Heart left ventricle (tissue), 16 donors: ENCODE results near the gene ACKR1. TPM values are rescaled to one million over a fixed set of nuclear protein-coding genes. Genes with fewer than 3 reads are reported as not detected.

Experiments
- ATAC-seq, 4 donors: fragments of 200-7000 bp; cut with Tn5 transposase; one replicate each; pipeline ENCODE4 v1.9.1; 2020 to 2022; ENCODE audit warnings: moderate library complexity in 4 of 4, mild to moderate bottlenecking in 3 of 4, moderate number of reproducible peaks in 1 of 4
- DNase-seq, 5 donors: peaks; one replicate each; pipeline ENCODE4 v3.0.0-alpha.2; 2020
- H3K27ac ChIP-seq, 12 donors: fragments of 200-600 bp; sonication (generic) in 4 of 12; one replicate each; pipeline versions ENCODE4 v1.5.0 to v1.8.0; 2016 to 2022; ENCODE audit warnings: mild to moderate bottlenecking in 2 of 12
- H3K27me3 ChIP-seq, 9 donors: fragments of 200-600 bp; sonication (generic) in 2 of 9; one replicate each; pipeline versions ENCODE4 v1.5.1 to v1.8.0; 2016 to 2022; ENCODE audit warnings: mild to moderate bottlenecking in 3 of 9
- H3K36me3 ChIP-seq, 9 donors: fragments of 200-600 bp; sonication (generic) in 2 of 9; one replicate each; pipeline versions ENCODE4 v1.5.0 to v1.8.0; 2018 to 2022; ENCODE audit warnings: mild to moderate bottlenecking in 2 of 9
- H3K4me1 ChIP-seq, 12 donors: fragments of 200-600 bp; sonication (generic) in 4 of 12; one replicate each; pipeline versions ENCODE4 v1.5.0 to v1.8.0; 2016 to 2022; ENCODE audit warnings: mild to moderate bottlenecking in 3 of 12
- H3K4me3 ChIP-seq, 12 donors: fragments of 200-600 bp; sonication (generic) in 4 of 12; one replicate each; pipeline versions ENCODE4 v1.5.0 to v1.8.0; 2017 to 2022; ENCODE audit warnings: mild to moderate bottlenecking in 9 of 12, moderate library complexity in 4 of 12
- H3K9me3 ChIP-seq, 12 donors: fragments of 200-600 bp; sonication (generic) in 4 of 12; one replicate each; pipeline versions ENCODE4 v1.5.0 to v1.8.0; 2016 to 2022; ENCODE audit warnings: mild to moderate bottlenecking in 1 of 12
- CTCF ChIP-seq, 12 donors: fragments of 200-600 bp; sonication (generic) in 4 of 12; IDR thresholded peaks; one replicate each; pipeline versions ENCODE4 v1.5.0 to v1.8.0; 2018 to 2022; ENCODE audit warnings: antibody characterized with exemption in 12 of 12, mild to moderate bottlenecking in 5 of 12
- POLR2A ChIP-seq, 2 donors: fragments of 450-650 bp; IDR thresholded peaks; one replicate each; pipeline ENCODE4 v1.6.1; 2017; ENCODE audit warnings: antibody characterized with exemption in 2 of 2, mild to moderate bottlenecking in 2 of 2, moderate library complexity in 2 of 2
- WGBS, 4 donors: extraction: QIAGEN DNeasy Blood & Tissue Kit in 2 of 4; methylation state at CpG; one replicate each; pipeline versions ENCODE4 v1.1.5 to v1.1.7; 2013 to 2018; 5-methylcytosine and 5-hydroxymethylcytosine counted together
- intact Hi-C, 10 donors: fragments of 100-400 bp; cut with DNase I; formaldehyde crosslinking; loops; one replicate each; pipeline versions ENCODE4 v1.11.1 to v1.14.2; 2022
- polyA plus RNA-seq, 2 donors: library from polyadenylated mRNA; stranded (reverse); fragments of 200-250 nt; gene quantifications; one replicate each; pipeline ENCODE4 v1.2.3, GENCODE V29; 2013
- total RNA-seq, 9 donors: library from RNA; depleted of rRNA in 2 of 9; stranded (reverse); fragments of >200 nt in 2 of 9; fragmentation: NEBNext Ultra II Directional in 3 of 9; extraction: Animal tissue kit (Norgen Biotek cat#: 25700) in 3 of 9; gene quantifications; one replicate each; pipeline versions ENCODE4 v1.1.0 to v1.2.4, GENCODE V29; 2016 to 2023
- donor health status: ischemic (EF 13 %, LVEDD 7.1; RV severe dilation, severe dysfunction).
- donor health status: healthy with polysubstance abuse.
- donor health status: DM: no; HTN: yes; CAD: no.
- donor health status: DM: no; HTN: no; CAD: no.
- donor health status: ischemic (EF 25% LVEDD 6.9; RV normal size, moderate dysfunction).
- donor health status: ischemic (EF 25% LVEDD 5.7; RV mildly dilated, moderate dysfunction).
- donor health status: healthy.
- donor health status: DM: yes; HTN: yes; CAD: no.
- donor health status: ischemic (EF 35%, LVEDD 5.7; RV mildly dilated, moderate dysfunction).
- donor health status: nonischemic (EF 11% LVEDD 7.7; RV severe dilation, severe dysfunction).
- donor health status: DM: yes; HTN: yes; CAD: no.
- donor health status: PGD.
- donor health status: ischemic (EF 29% LVEDD 5.4; RV normal size, mild dysfunction).
- donor health status: nonischemic (EF 23%, LVEDD 6.1; RV moderate dilation, normal function).

ACKR1 gene
- total and polyA plus RNA-seq, 11 donors: 7.5 to 56.0 (median 19.1) TPM

GRCh38 chr1:159197561-159198557 is 6.8 kb upstream of the ACKR1 start:
- Histone ChIP-seq H3K27me3 (peaks cover 0 to 37% (median 2%) of the 10 kb centered on the region in 9 donors), H3K36me3 (no peaks in the 10 kb centered on the region), H3K4me1 (no peaks in the 10 kb centered on the region), H3K9me3 (no peaks in the 10 kb centered on the region), H3K4me3 (no peak overlapping the region), H3K27ac (no peak overlapping the region)
- DNase-seq: peak in 4 of 5 donors; percentile 37 to 60 (median 47)
- peak; percentile 61 to 81 (median 74) for TF ChIP-seq CTCF (IDR thresholded peaks at IDR 0.05)
- TF ChIP-seq POLR2A (IDR thresholded peaks at IDR 0.05): no peak
- 23 to 25% (median 25%) methylated on average over 11 to 12 of the region's 12 CpGs for WGBS, 4 donors
- intact Hi-C loops: loop anchor here in 8 of 10 donors (1.0 to 5.0 kb wide), 3 partner anchors 36 to 66 kb away; no protein-coding TSS in a partner anchor
- ATAC-seq: peak in 3 of 4 donors; percentile 67 to 73 (median 68)

GRCh38 chr1:159199901-159200300 is 4.8 kb upstream of the ACKR1 start:
- no peaks in the 10 kb centered on the region for H3K9me3 ChIP-seq
- ATAC-seq: no peak
- H3K27ac ChIP-seq: no peak overlapping the region
- no peak for TF ChIP-seq CTCF (IDR thresholded peaks at IDR 0.05)
- no peak for TF ChIP-seq POLR2A (IDR thresholded peaks at IDR 0.05)
- H3K36me3 ChIP-seq: no peaks in the 10 kb centered on the region
- no peaks in the 10 kb centered on the region for H3K4me1 ChIP-seq
- 66 to 77% (median 69%) methylated on average over 5 of the region's 5 CpGs for WGBS, 4 donors
- DNase-seq: no peak
- intact Hi-C loops: loop anchor here in 7 of 10 donors (5.0 kb wide), 2 partner anchors 38 to 68 kb away; no protein-coding TSS in a partner anchor
- H3K4me3 ChIP-seq: peak overlapping the region in 1 of 12 donors; percentile 22
- H3K27me3 ChIP-seq: peaks cover 0 to 39% (median 2%) of the 10 kb centered on the region in 9 donors

- Histone ChIP-seq H3K4me3 (peak overlapping the region in 1 of 12 donors; percentile 19), H3K27ac (no peak overlapping the region), H3K4me1 (no peaks in the 10 kb centered on the region), H3K36me3 (no peaks in the 10 kb centered on the region), H3K27me3 (peaks cover 0 to 48% (median 5%) of the 10 kb centered on the region in 9 donors), H3K9me3 (no peaks in the 10 kb centered on the region)
- TF ChIP-seq CTCF (IDR thresholded peaks at IDR 0.05) (no peak), POLR2A (IDR thresholded peaks at IDR 0.05) (no peak)
- DNase-seq (no peak), ATAC-seq (no peak)
- intact Hi-C loops: no loop called here
- WGBS, 4 donors: 65 to 72% (median 70%) methylated on average over 16 to 18 of the region's 18 CpGs
Measured at GRCh38 chr1:159200769-159201168, 3.9 kb upstream of the ACKR1 start.

- no peak overlapping the region for H3K27ac ChIP-seq
- DNase-seq (no peak), ATAC-seq (no peak)
- 25 to 33% (median 31%) methylated on average over 5 of the region's 5 CpGs for WGBS, 4 donors
- H3K4me3 ChIP-seq: peak overlapping the region in 4 of 12 donors; percentile 3 to 22 (median 16)
- H3K9me3 ChIP-seq: no peaks in the 10 kb centered on the region
- no peaks in the 10 kb centered on the region for H3K36me3 ChIP-seq
- no peak for TF ChIP-seq CTCF (IDR thresholded peaks at IDR 0.05)
- TF ChIP-seq POLR2A (IDR thresholded peaks at IDR 0.05): no peak
- peaks cover 0 to 53% (median 9%) of the 10 kb centered on the region in 9 donors for H3K27me3 ChIP-seq
- intact Hi-C loops: no loop called here
- no peaks in the 10 kb centered on the region for H3K4me1 ChIP-seq
Measured at GRCh38 chr1:159201642-159202041, 3.0 kb upstream of the ACKR1 start.
